GM12878 (cell line): ENCODE measurements around the gene ARAP3. TPM values are rescaled to one million over a fixed set of nuclear protein-coding genes. Genes with fewer than 3 reads are reported as not detected.

Experiments
- ATAC-seq: fragments of 200-7000 bp; cut with Tn5 transposase; 3 replicates; pipeline ENCODE4 v1.9.1; 2020; ENCODE audit warnings: mild to moderate bottlenecking, moderate library complexity
- BruUV-seq: library from RNA; stranded (reverse); fragments of 400-500 nt; replicated peaks from 2 replicates; lab custom pipeline; 2021; lab: Mats Ljungman, UMichigan
- CTCF ChIA-PET: fragments of 300-600 bp; sonication (Branson Sonifier 250); formaldehyde crosslinking; extraction: SDS; loops from one replicate; lab custom pipeline; 2021; ENCODE audit warnings: inconsistent platforms; lab: Yijun Ruan, JAX
- POLR2A ChIA-PET: fragments of 350-600 bp; formaldehyde crosslinking; extraction: SDS; loops from one replicate; lab custom pipeline; 2021; ENCODE audit warnings: inconsistent platforms; lab: Charles Lee
- RAD21 ChIA-PET: fragments of 300-600 bp; sonication (Branson Sonifier 250); formaldehyde crosslinking; loops from one replicate; lab custom pipeline; 2023; ENCODE audit warnings: antibody characterized with exemption; ENCODE audit not compliant: unreplicated experiment; lab: Charles Lee
- SMC1A ChIA-PET: fragments of 300-600 bp; sonication (Branson Sonifier 250); formaldehyde crosslinking; loops from one replicate; lab custom pipeline; 2023; ENCODE audit not compliant: unreplicated experiment, uncharacterized antibody; lab: Charles Lee
- DNase-seq: peaks from one replicate; pipeline ENCODE4 v3.0.0-alpha.2; 2011; ENCODE audit warnings: low read depth, low spot score
- FAIRE-seq: peaks from 3 replicates; lab custom pipeline; 2011; peaks lifted over from hg19 to GRCh38; lab: Jason Lieb, UNC
- H2AFZ ChIP-seq: 2 replicates; pipeline ENCODE4 v1.6.0; 2011; ENCODE audit warnings: low read depth, low read length, control low read depth; ENCODE audit not compliant: control insufficient read depth
- H3K27ac ChIP-seq: 2 replicates; pipeline ENCODE4 v1.5.1; 2011; ENCODE audit warnings: control low read depth; ENCODE audit not compliant: control insufficient read depth, insufficient read depth
- H3K27me3 ChIP-seq, 2 experiments: replicated peaks in 1 of 2; 2 replicates each; pipeline versions ENCODE4 v1.6.0 to v1.6.1; 2011; ENCODE audit warnings: low read length in 1 of 2; ENCODE audit not compliant: control insufficient read depth in 2 of 2, insufficient read depth in 2 of 2
- H3K36me3 ChIP-seq, 2 experiments: 2 replicates each; pipeline ENCODE4 v1.5.1; 2011; ENCODE audit warnings: low read length in 1 of 2; ENCODE audit not compliant: control insufficient read depth in 2 of 2, insufficient read depth in 2 of 2
- H3K4me1 ChIP-seq: 2 replicates; pipeline ENCODE4 v1.6.1; 2011; ENCODE audit warnings: mild to moderate bottlenecking, low read length, moderate library complexity, mixed read lengths; ENCODE audit not compliant: control insufficient read depth, insufficient read depth
- H3K4me2 ChIP-seq: 2 replicates; pipeline ENCODE4 v1.6.0; 2011; ENCODE audit warnings: control low read depth; ENCODE audit not compliant: control insufficient read depth, insufficient read depth
- H3K4me3 ChIP-seq: fragments of 200-600 bp; sonication (generic); 2 replicates; pipeline ENCODE4 v1.5.1; 2016
- H3K79me2 ChIP-seq: 2 replicates; pipeline ENCODE4 v1.6.0; 2011; ENCODE audit warnings: low read length; ENCODE audit not compliant: control insufficient read depth, insufficient read depth
- H3K9ac ChIP-seq: 2 replicates; pipeline ENCODE4 v1.8.0; 2011; ENCODE audit warnings: low read length, control low read depth, mixed read lengths; ENCODE audit not compliant: control insufficient read depth, insufficient read depth
- H3K9me3 ChIP-seq: replicated peaks from 3 replicates; pipeline ENCODE4 v1.5.1; 2011; ENCODE audit warnings: mild to moderate bottlenecking, low read length; ENCODE audit not compliant: control insufficient read depth, insufficient read depth
- H4K20me1 ChIP-seq: 2 replicates; pipeline ENCODE4 v1.6.0; 2011; ENCODE audit not compliant: control insufficient read depth, insufficient read depth
- CBX5 ChIP-seq: sonication (generic); IDR thresholded peaks from 2 replicates; pipeline ENCODE4 v1.6.1; 2016; ENCODE audit warnings: low read depth, moderate library complexity, mild to moderate bottlenecking, inconsistent platforms
- CHD1 ChIP-seq: IDR thresholded peaks from 2 replicates; pipeline ENCODE4 v1.6.1; 2012; ENCODE audit warnings: low read depth, low read length, improper control_type of control experiment
- CHD4 ChIP-seq: fragments of 200-600 bp; sonication (generic); IDR thresholded peaks from 2 replicates; pipeline ENCODE4 v1.6.1; 2016; ENCODE audit warnings: mild to moderate bottlenecking
- CREB1 ChIP-seq: IDR thresholded peaks from 2 replicates; pipeline ENCODE4 v1.6.1; 2012; ENCODE audit warnings: low read depth, mild to moderate bottlenecking, inconsistent platforms
- FOS ChIP-seq: IDR thresholded peaks from 3 replicates; pipeline ENCODE4 v1.6.1; 2011; ENCODE audit warnings: borderline replicate concordance; ENCODE audit not compliant: insufficient read length; ENCODE audit errors: extremely low read depth
- HDAC2 ChIP-seq: fragments of 200-600 bp; sonication (generic); IDR thresholded peaks from 2 replicates; pipeline ENCODE4 v1.6.1; 2017
- MEF2A ChIP-seq: IDR thresholded peaks from 2 replicates; pipeline ENCODE4 v1.6.1; 2011; ENCODE audit warnings: low read depth, mild to moderate bottlenecking, low read length, moderate library complexity; ENCODE audit not compliant: insufficient read depth
- MYB ChIP-seq: fragments of 150-350 bp; IDR thresholded peaks from 2 replicates; pipeline ENCODE4 v1.6.1; 2014; ENCODE audit warnings: mild to moderate bottlenecking, low read depth, low read length, borderline replicate concordance
- MYC ChIP-seq: IDR thresholded peaks from 2 replicates; pipeline ENCODE4 v1.6.1; 2011; ENCODE audit warnings: mild to moderate bottlenecking, low read length, moderate library complexity, inconsistent platforms; ENCODE audit not compliant: insufficient read depth, insufficient replicate concordance, insufficient read length, severe bottlenecking
- NR2C2 ChIP-seq: IDR thresholded peaks from 2 replicates; pipeline ENCODE4 v1.6.1; 2011; ENCODE audit warnings: borderline replicate concordance, low read depth; ENCODE audit not compliant: control insufficient read depth, insufficient read length
- SIX5 ChIP-seq: IDR thresholded peaks from 2 replicates; pipeline ENCODE4 v1.6.1; 2011; ENCODE audit warnings: mild to moderate bottlenecking, low read depth, low read length, moderate library complexity; ENCODE audit not compliant: severe bottlenecking
- SREBF1 ChIP-seq: IDR thresholded peaks from 2 replicates; pipeline ENCODE4 v1.6.1; 2012; ENCODE audit warnings: mild to moderate bottlenecking, low read length
- SREBF2 ChIP-seq: IDR thresholded peaks from 2 replicates; pipeline ENCODE4 v1.6.1; 2012; ENCODE audit warnings: mild to moderate bottlenecking, low read length
- SUPT20H ChIP-seq: IDR thresholded peaks from 2 replicates; pipeline ENCODE4 v1.6.1; 2011; ENCODE audit warnings: low read depth, mild to moderate bottlenecking, low read length, moderate library complexity, borderline replicate concordance; ENCODE audit not compliant: control insufficient read depth
- WRNIP1 ChIP-seq: IDR thresholded peaks from 2 replicates; pipeline ENCODE4 v1.6.1; 2011; ENCODE audit warnings: low read depth, low read length, improper control_type of control experiment, borderline replicate concordance
- YBX1 ChIP-seq: fragments of 450-650 bp; IDR thresholded peaks from 2 replicates; pipeline ENCODE4 v1.6.1; 2016; ENCODE audit warnings: antibody characterized with exemption
- ZNF207 ChIP-seq: fragments of 450-650 bp; IDR thresholded peaks from 2 replicates; pipeline ENCODE4 v1.6.1; 2014; ENCODE audit warnings: antibody characterized with exemption, mild to moderate bottlenecking, borderline replicate concordance
- WGBS: methylation state at CpG from one replicate; pipeline ENCODE4 v1.1.6; 2016; ENCODE audit warnings: low lambda C conversion rate; ENCODE audit not compliant: insufficient replicate concordance, insufficient coverage; ENCODE audit errors: missing lambda C conversion rate; 5-methylcytosine and 5-hydroxymethylcytosine counted together
- in situ Hi-C: fragments of 300-500 bp; cut with MboI; formaldehyde crosslinking; loops from 9 replicates; pipeline ENCODE4 v1.14.3; 2018; ENCODE audit warnings: mixed read lengths
- intact Hi-C: fragments of 100-400 bp; cut with micrococcal nuclease; formaldehyde crosslinking; loops from one replicate; pipeline ENCODE4 v1.14.2; 2022; ENCODE audit not compliant: unreplicated experiment
- polyA plus RNA-seq, 11 experiments: library from polyadenylated mRNA; depleted of rRNA in 4 of 11; unstranded in 6 of 11; stranded (reverse) in 5 of 11; fragments of >200 nt; fragmentation: Nextera tagmentation in 4 of 11; fragmentation: Illumina TruSeq in 1 of 11; extraction: Ambion mirVana in 4 of 11; extraction: Trizol in 1 of 11; gene quantifications; 1 replicate in 1 of 11; 2 replicates in 10 of 11; pipeline versions ENCODE4 v1.2.1 to v1.2.3, GENCODE V29; 2011 to 2016; ENCODE audit warnings: inconsistent platforms in 2 of 11, missing spikeins in 2 of 11, low read depth in 1 of 11
- total RNA-seq, 4 experiments: library from RNA; depleted of rRNA in 3 of 4; stranded (reverse); fragments of >200 nt in 3 of 4; fragmentation: Illumina TruSeq in 1 of 4; extraction: Trizol in 1 of 4; gene quantifications; 2 replicates each; pipeline versions ENCODE4 v1.2.1 to v1.2.3, GENCODE V29; 2013 to 2021
- TF ChIP-seq, protein P1 (sequence below): IDR thresholded peaks from 2 replicates; pipeline ENCODE4 v1.6.1; 2011; ENCODE audit warnings: low read depth, mild to moderate bottlenecking, low read length, moderate library complexity, borderline replicate concordance; ENCODE audit errors: extremely low read depth
- TF ChIP-seq, protein P2 (sequence below): fragments of 450-650 bp; IDR thresholded peaks from 2 replicates; pipeline ENCODE4 v1.6.1; 2017; ENCODE audit warnings: low read depth, mild to moderate bottlenecking, moderate library complexity
- TF ChIP-seq, protein P3 (sequence below): fragments of 150-350 bp; IDR thresholded peaks from 2 replicates; pipeline ENCODE4 v1.6.1; 2016; ENCODE audit warnings: low read depth, low read length

The ARAP3 gene
- total and polyA plus RNA-seq, 10 of the 15 experiments (the other 5 are each of a cell fraction or from before 2014, with no cell fraction given), result 0.01 to 0.08 TPM; not detected in 8

DNA sequence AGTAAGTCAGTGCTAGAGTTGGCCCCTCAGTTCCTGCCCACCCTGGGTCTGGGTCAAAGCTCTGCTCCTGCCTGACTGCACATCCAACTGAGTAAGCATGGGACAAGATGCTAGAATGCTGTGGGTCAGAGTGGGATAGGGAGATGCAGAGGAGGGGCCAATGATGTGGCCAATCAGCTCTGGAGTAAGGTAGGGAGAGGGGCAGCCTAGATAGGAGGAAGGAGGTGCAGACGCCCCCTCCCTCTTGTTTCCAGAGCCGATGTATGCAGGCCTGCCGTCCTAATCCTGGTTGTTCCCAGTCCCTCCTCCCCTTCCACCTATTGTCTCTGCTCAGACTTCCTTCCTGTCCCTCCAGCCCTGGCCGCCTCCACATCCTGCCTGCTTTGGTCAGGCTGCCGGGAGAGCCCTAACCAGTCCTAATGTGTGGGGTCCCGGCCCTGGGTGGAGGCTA is 1.3 kb downstream of the ARAP3 start:
- DNase-seq, result no peak
- CTCF ChIA-PET, result no interaction called here
- 34% methylated on average over 6 of the region's 6 CpGs for WGBS
- Histone ChIP-seq H4K20me1 (no peaks in the 10 kb centered on the region), H3K4me1 (no peaks in the 10 kb centered on the region), H2AFZ (no peak overlapping the region), H3K27ac (no peak overlapping the region), H3K79me2 (no peaks in the 10 kb centered on the region), H3K4me2 (no peak overlapping the region), H3K9me3 (no peaks in the 10 kb centered on the region), H3K9ac (no peak overlapping the region), H3K36me3 (no peaks in the 10 kb centered on the region), H3K4me3 (no peak overlapping the region), H3K27me3 (peaks cover 2 to 12% of the 10 kb centered on the region in 2 experiments)
- TF ChIP-seq CHD1 (no peak), SREBF1 (no peak), SREBF2 (no peak), NR2C2 (no peak), ZNF207 (no peak), MYB (no peak), HDAC2 (no peak), MYC (no peak), CHD4 (no peak), MEF2A (no peak), SIX5 (no peak), YBX1 (no peak), SUPT20H (no peak), CBX5 (no peak), CREB1 (no peak), FOS (no peak), WRNIP1 (no peak)
- TF ChIP-seq, protein P1, sequence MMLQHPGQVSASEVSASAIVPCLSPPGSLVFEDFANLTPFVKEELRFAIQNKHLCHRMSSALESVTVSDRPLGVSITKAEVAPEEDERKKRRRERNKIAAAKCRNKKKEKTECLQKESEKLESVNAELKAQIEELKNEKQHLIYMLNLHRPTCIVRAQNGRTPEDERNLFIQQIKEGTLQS, result no peak
- TF ChIP-seq, protein P2, sequence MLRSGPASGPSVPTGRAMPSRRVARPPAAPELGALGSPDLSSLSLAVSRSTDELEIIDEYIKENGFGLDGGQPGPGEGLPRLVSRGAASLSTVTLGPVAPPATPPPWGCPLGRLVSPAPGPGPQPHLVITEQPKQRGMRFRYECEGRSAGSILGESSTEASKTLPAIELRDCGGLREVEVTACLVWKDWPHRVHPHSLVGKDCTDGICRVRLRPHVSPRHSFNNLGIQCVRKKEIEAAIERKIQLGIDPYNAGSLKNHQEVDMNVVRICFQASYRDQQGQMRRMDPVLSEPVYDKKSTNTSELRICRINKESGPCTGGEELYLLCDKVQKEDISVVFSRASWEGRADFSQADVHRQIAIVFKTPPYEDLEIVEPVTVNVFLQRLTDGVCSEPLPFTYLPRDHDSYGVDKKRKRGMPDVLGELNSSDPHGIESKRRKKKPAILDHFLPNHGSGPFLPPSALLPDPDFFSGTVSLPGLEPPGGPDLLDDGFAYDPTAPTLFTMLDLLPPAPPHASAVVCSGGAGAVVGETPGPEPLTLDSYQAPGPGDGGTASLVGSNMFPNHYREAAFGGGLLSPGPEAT, result no peak
- TF ChIP-seq, protein P3, sequence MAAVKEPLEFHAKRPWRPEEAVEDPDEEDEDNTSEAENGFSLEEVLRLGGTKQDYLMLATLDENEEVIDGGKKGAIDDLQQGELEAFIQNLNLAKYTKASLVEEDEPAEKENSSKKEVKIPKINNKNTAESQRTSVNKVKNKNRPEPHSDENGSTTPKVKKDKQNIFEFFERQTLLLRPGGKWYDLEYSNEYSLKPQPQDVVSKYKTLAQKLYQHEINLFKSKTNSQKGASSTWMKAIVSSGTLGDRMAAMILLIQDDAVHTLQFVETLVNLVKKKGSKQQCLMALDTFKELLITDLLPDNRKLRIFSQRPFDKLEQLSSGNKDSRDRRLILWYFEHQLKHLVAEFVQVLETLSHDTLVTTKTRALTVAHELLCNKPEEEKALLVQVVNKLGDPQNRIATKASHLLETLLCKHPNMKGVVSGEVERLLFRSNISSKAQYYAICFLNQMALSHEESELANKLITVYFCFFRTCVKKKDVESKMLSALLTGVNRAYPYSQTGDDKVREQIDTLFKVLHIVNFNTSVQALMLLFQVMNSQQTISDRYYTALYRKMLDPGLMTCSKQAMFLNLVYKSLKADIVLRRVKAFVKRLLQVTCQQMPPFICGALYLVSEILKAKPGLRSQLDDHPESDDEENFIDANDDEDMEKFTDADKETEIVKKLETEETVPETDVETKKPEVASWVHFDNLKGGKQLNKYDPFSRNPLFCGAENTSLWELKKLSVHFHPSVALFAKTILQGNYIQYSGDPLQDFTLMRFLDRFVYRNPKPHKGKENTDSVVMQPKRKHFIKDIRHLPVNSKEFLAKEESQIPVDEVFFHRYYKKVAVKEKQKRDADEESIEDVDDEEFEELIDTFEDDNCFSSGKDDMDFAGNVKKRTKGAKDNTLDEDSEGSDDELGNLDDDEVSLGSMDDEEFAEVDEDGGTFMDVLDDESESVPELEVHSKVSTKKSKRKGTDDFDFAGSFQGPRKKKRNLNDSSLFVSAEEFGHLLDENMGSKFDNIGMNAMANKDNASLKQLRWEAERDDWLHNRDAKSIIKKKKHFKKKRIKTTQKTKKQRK, result no peak
- SMC1A ChIA-PET, result no interaction called here
- intact Hi-C loops (no loop called here), in situ Hi-C loops (no loop called here)
- no TSS peak for BruUV-seq
- no peak for FAIRE-seq
- ATAC-seq, result no peak; the same call in 2 of the 3 replicates
- POLR2A ChIA-PET, result no interaction called here
- RAD21 ChIA-PET, result no interaction called here
